OCI-LY3 (cell line): Measurements from ENCODE around the gene FLNA.

Experiments used
- CTCF ChIP-seq: fragments of 200-600, 300-600 bp; sonication (generic); IDR thresholded peaks from 2 replicates; pipeline ENCODE4 v1.5.1; 2014; ENCODE audit warnings: antibody characterized with exemption, low read length, low read depth
- EZH2phosphoT487 ChIP-seq: fragments of 200-600 bp; shearing (Covaris generic); IDR thresholded peaks from 2 replicates; pipeline ENCODE4 v1.6.1; 2018; ENCODE audit warnings: antibody characterized with exemption, mixed run types, low read depth

- no peak for TF ChIP-seq EZH2phosphoT487
- TF ChIP-seq CTCF: no peak
Observed at GRCh38 chrX:154309041-154309775, 65.2 kb downstream of the FLNA start.
